Type B pancreatic cell (in vitro differentiated cells): ENCODE results near the gene ZNF112. TPM values are rescaled to one million over a fixed set of nuclear protein-coding genes. Genes with fewer than 3 reads are reported as not detected.

ENCODE experiments used
- DNase-seq: peaks from one replicate; pipeline ENCODE4 v3.0.0; 2021; ENCODE audit warnings: mixed read lengths; ENCODE audit not compliant: unreplicated experiment; ENCODE audit errors: extremely low spot score
- H3K27ac Mint-ChIP-seq: 2 replicates; pipeline ENCODE4 v1.8.0; 2021; ENCODE audit warnings: mild to moderate bottlenecking, mixed read lengths
- H3K27me3 Mint-ChIP-seq: 2 replicates; pipeline ENCODE4 v1.8.0; 2021; ENCODE audit warnings: mixed read lengths
- H3K36me3 Mint-ChIP-seq: 2 replicates; pipeline ENCODE4 v1.8.0; 2021; ENCODE audit warnings: mixed read lengths
- H3K4me1 Mint-ChIP-seq: one replicate; pipeline ENCODE4 v1.8.0; 2021; ENCODE audit warnings: mixed read lengths; ENCODE audit not compliant: unreplicated experiment
- H3K4me3 Mint-ChIP-seq: 2 replicates; pipeline ENCODE4 v1.8.0; 2021; ENCODE audit warnings: mild to moderate bottlenecking, mixed read lengths
- H3K9me3 Mint-ChIP-seq: 2 replicates; pipeline ENCODE4 v1.8.0; 2021; ENCODE audit warnings: mixed read lengths
- total RNA-seq: library from RNA; stranded (reverse); gene quantifications from 2 replicates; pipeline ENCODE4 v1.2.1, GENCODE V29; 2021; ENCODE audit warnings: low replicate concordance
- TF ChIP-seq, protein P1 (sequence below): fragments of 200-600 bp; sonication (generic); conservative IDR thresholded peaks from 2 replicates; pipeline ENCODE4 v1.5.0; 2021; ENCODE audit warnings: antibody characterized with exemption, mild to moderate bottlenecking

Gene ZNF112
- total RNA-seq, 1 donor from 2014 or later: 9.8 TPM

DNA sequence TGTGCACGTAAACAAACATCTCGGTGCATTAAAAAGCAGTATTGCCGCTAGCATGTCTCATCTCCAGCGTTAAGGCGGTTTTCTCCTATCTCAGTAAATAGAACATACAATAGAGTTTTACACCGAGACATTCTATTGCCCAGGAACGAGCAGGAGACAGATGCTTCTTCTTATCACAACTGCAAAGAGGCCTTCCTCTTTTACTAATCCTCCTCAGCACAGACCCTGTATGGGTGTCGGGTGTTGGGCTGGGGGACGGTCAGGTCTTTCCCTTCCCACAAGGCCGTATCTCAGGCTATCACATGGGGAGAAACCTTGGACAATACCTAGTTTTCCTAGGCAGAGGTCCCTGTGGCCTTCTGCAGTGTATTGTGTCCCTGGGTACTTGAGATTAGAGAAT, 75.6 kb downstream of the ZNF112 start:
- H3K27me3 Mint-ChIP-seq: no peaks in the 10 kb centered on the region
- H3K4me1 Mint-ChIP-seq: no peaks in the 10 kb centered on the region
- TF ChIP-seq, protein P1, sequence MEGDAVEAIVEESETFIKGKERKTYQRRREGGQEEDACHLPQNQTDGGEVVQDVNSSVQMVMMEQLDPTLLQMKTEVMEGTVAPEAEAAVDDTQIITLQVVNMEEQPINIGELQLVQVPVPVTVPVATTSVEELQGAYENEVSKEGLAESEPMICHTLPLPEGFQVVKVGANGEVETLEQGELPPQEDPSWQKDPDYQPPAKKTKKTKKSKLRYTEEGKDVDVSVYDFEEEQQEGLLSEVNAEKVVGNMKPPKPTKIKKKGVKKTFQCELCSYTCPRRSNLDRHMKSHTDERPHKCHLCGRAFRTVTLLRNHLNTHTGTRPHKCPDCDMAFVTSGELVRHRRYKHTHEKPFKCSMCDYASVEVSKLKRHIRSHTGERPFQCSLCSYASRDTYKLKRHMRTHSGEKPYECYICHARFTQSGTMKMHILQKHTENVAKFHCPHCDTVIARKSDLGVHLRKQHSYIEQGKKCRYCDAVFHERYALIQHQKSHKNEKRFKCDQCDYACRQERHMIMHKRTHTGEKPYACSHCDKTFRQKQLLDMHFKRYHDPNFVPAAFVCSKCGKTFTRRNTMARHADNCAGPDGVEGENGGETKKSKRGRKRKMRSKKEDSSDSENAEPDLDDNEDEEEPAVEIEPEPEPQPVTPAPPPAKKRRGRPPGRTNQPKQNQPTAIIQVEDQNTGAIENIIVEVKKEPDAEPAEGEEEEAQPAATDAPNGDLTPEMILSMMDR: no peak
- peaks cover 14% of the 10 kb centered on the region for H3K9me3 Mint-ChIP-seq
- no peak overlapping the region for H3K27ac Mint-ChIP-seq
- no peak for DNase-seq
- H3K36me3 Mint-ChIP-seq: peaks cover 31% of the 10 kb centered on the region
- no peak overlapping the region for H3K4me3 Mint-ChIP-seq

DNA sequence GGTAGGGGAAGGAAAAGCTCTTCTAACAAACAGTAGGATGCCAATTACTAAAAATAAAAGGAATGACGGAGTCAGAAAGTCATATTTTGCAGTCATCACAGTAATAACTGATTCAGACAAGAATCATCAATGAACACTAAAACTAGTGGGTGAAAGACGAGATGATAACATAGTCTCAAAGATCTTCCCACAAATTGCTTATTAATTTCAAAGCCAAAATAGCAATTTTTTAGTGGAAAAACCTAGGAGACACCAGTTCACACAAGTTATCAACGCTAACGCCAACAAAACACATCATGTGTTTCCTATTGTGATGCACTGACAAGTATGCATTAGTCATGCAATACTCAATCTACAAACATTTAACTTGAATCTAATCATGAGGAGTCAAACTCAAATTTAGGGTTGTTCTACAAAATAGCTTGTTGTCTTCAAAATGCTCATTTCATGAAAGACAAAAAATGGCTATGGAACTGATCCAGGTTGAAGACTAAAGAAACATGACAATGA, 78.2 kb downstream of the ZNF112 start:
- no peak for DNase-seq
- TF ChIP-seq, protein P1: no peak
- H3K27ac Mint-ChIP-seq: no peak overlapping the region
- H3K27me3 Mint-ChIP-seq: no peaks in the 10 kb centered on the region
- peaks cover 24% of the 10 kb centered on the region for H3K9me3 Mint-ChIP-seq
- peaks cover 47% of the 10 kb centered on the region for H3K36me3 Mint-ChIP-seq
- no peak overlapping the region for H3K4me3 Mint-ChIP-seq
- H3K4me1 Mint-ChIP-seq: no peaks in the 10 kb centered on the region

DNA sequence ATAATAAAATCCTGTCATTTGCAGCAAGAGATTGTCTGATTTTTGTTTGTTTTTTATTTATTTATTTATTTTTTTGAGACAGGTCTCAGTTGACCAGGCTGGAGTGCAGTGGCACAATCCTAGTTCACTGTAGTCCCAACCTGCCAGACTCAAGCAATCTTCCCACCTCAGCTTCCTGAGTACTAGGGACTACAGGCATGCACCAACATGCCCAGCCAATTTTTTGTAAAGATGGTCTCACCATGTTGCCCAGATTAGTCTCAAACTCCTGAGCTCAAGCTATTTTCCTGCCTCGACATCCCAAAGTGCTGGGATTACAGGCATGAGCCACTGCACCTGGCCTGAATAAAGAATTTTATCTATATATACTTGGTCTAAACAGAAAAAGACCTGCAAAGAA, 79.1 kb downstream of the ZNF112 start:
- H3K36me3 Mint-ChIP-seq: peaks cover 50% of the 10 kb centered on the region
- peaks cover 25% of the 10 kb centered on the region for H3K9me3 Mint-ChIP-seq
- no peak overlapping the region for H3K4me3 Mint-ChIP-seq
- TF ChIP-seq, protein P1: no peak
- no peaks in the 10 kb centered on the region for H3K4me1 Mint-ChIP-seq
- no peak for DNase-seq
- no peaks in the 10 kb centered on the region for H3K27me3 Mint-ChIP-seq
- no peak overlapping the region for H3K27ac Mint-ChIP-seq

Other genes starting within 250 kb of the ZNF112 start
- gene ZNF225, start 243.3 kb downstream of the ZNF112 start, total RNA-seq: 5.8 and 8.4 TPM in 2 replicates
- 17.2 and 20.7 TPM in 2 replicates for gene ZNF234, start 215.1 kb downstream of the ZNF112 start, total RNA-seq
- gene ZNF226, start 191.6 kb downstream of the ZNF112 start, total RNA-seq: 25.1 and 28.8 TPM in 2 replicates
- gene ZNF227, start 144.1 kb downstream of the ZNF112 start, total RNA-seq: 21.3 and 32.1 TPM in 2 replicates
- 3.2 and 4.4 TPM in 2 replicates for gene ZNF233, start 96.8 kb downstream of the ZNF112 start, total RNA-seq
- gene ZNF235, start 51.7 kb downstream of the ZNF112 start, total RNA-seq: 7.4 and 11.2 TPM in 2 replicates
- gene ZNF285, start 44.9 kb upstream of the ZNF112 start, total RNA-seq: 9.6 and 10.4 TPM in 2 replicates
- 12.0 and 20.4 TPM in 2 replicates for gene ZNF229, start 91.8 kb upstream of the ZNF112 start, total RNA-seq
- gene ZNF180, start 143.8 kb upstream of the ZNF112 start, total RNA-seq: 11.3 and 12.4 TPM in 2 replicates
- 2.3 TPM in 1 of 2 replicates, not detected in the other for gene CEACAM20, start 173.0 kb upstream of the ZNF112 start, total RNA-seq